CD4-positive, alpha-beta T cell treated with Interferon gamma for 1 hour (primary cell): ENCODE data around the gene NAP1L5.

Experiments
- DNase-seq: peaks from one replicate; pipeline ENCODE4 v3.0.0-alpha.2; 2020

Gene NAP1L5

DNA sequence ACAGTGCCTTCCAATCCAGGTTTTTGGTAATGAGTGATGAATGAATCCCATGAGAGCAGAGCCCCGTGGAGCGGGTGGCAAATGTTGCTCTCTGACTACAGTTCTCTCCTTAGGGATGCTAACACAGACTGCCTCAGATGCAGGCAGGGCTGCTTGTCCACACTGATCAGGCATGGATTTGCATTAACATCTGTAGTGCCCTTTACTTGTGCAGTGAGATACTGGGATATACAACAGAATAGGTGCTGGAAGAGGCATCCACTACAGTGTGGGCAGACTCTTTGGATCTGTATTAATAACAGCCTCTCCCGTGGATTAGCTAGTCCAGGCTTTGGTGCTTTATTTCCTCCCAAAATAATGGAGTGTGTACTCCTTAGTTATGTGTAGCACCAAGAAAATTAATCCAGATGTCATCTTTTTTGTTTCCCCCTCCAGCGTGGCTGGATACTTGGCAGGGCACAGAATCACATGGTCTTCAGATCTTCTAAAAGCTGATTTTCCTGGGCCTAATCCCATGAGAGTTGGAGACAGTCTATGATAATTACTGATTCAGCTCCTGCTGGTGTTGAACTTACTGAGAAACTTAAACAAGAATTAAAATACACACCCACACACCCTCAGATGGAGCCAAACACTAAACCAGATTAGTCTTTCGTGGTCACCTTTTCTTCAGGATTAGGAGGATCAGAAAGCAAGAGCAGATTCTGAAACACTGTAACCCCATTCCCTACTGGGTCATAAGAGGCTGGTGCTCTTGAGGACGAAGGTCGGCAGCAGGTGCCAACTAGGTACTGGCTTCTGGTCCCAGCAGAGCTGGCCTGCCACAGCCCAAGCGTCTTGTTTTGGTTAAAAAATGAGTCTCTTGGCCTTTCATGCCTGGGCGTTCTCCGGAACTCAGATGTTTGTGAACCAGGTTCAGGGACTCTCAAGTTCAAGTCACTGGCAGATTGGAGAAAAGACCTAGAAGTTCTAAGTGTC lies 23.1 kb upstream of the NAP1L5 start:
- DNase-seq: no peak

DNA sequence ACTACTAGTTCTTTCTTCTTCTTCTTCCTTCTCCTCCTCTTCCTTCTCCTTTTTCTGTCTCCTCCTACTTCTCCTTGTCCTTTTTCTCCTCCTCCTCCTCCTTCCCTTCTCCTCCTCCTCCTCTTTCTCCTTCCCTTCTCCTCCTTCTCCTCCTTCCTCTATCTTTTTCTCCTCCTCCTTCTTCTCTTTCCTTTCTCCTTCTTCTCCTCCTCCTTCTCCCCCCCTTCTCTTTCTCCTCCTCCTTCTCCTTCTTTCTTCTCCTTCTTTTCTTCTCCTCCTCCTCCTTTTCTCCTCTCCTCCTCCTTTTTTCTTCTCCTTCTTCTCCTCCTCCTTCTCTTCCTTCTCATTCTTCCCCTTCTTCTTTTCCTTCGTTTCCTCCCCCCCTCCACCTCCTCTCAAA lies 21.8 kb upstream of the NAP1L5 start:
- no peak for DNase-seq

DNA sequence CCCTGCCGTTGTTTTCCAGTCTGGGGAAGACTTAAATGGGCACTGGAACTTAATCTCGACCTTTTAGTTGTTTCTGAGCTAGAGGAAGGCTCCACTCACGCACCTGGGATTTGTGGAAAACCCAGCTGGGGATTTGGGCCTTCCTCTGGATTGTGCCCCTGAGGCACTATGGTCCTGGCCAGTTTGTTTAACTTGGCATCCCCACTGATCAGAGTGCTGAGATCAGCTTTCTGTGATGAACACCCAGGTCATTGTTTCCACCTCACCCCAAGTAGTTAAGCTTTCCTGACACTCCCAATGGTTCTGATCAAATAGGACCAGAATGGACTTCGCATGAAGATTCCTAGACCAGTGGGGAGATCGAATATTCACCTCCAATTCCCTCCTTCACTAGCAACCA lies 20.5 kb upstream of the NAP1L5 start:
- no peak for DNase-seq

DNA sequence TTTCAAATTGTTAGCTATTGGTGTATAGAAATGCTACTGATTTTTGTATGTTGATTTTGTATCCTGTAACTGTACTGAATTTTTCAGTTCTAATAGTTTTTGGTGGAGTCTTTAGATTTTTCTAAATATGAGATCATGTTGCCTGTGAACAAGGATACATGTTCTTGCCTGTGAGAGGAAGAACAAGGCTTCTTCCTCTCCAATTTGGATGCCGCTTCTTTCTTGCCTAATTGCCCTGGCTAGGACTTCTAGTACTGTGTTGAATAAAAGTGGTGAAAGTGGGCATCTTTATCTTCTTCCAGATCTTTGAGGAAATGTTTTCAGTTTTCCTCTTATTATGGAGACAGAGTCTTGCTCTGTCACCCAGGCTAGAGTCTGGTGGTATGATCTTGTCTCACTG lies 16.2 kb upstream of the NAP1L5 start:
- DNase-seq: no peak

DNA sequence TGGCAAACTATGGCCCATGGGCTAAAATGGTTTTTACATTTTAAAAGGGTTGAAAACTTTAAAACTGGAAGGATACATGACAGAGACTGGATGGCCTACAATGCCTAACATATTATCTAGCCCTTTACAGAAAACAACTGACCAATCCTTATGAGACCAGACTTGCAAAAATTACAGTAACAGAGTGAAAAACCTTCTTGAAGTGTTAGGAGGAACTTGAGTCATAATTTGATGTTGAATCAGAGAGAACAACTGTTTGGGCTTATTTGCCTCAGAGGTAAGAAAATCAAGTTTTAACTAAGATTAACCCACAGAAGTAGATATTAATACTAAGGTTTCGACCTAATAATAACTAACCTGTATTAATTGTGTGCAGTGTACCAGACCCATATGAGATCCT lies 12.4 kb upstream of the NAP1L5 start:
- no peak for DNase-seq

DNA sequence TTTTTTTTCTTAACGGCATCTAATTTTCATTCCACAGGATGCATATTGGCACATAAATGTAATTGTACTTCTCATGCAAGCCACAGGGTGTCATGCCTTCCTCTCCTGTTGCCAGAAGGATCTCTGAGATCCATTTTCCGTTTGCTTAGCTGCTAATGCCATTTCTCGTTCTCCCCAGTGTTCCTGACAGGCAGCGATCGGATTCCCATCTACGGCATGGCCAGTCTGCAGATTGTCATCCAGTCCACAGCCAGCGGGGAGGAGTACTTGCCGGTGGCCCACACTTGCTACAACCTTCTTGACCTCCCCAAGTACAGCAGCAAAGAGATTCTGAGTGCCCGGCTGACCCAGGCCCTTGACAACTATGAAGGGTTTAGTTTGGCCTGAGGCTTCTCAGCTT lies 8.9 kb upstream of the NAP1L5 start:
- DNase-seq: no peak

DNA sequence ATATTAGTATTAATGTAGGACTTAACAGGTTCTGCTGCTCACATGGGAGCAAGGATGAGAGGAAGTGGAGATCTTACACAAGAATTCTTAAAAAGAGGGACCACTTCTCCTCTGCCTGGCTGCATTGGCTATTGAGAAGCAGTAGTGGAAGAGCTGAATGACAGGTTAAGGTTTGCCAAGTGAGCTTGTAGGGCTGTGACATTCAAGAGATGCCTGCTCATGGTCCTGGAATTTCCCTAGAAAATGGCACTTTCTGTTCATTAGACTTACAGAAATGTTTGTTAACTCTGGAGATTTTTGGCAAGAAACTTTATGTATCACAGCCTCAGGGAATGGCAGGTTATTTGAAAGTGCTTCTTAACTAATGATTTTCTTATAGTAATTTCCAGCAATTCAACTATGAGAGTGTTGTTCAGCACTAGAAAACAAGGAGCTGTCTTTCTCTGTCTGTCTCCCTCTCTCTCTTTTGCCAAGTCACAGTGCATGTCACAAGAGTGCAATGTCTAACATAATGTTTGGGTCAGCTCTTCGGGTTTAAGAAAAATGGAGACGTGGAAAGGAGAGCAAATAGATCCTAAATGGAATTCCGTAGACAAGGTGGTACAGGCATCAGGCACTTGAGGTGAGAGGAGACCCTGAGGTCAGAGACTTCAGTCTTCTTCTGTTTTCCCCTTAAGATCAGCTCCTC lies 8.3 kb upstream of the NAP1L5 start:
- no peak for DNase-seq

DNA sequence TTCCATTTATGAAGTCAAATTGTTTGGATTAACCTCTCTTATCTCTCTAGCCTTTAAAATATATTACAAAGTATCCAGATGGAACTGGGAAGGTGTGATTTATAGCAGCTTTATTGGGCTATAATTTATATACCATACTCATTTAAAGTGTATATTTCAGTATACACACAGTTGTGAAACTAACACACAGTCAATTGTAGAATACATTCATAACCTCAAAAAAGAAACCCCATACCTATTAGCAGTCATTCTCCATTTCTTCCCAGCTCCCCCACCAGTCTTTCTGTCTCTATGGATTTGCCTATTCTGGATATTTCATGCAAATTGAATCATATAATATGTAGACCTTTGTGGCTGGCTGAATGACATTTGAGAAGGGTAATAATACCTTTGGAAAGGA lies 7.6 kb upstream of the NAP1L5 start:
- no peak for DNase-seq

DNA sequence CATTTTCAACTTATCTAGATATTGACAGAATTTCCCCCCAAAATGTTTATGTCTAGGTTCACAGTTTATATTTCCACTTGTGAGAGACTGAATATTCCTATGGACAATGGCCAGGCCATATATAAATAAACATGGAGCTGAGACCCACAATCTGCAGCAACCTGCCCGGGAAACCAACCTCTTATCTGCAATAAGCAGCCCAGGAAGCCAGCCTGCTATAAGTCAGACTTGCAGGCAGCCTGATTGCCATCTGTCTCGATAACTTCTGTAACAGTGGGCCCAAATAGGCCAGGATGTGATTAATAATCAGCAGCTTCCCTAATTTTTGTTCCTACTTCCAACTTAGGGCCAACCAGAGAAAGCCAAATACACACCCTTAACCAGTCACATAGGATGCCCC lies 5.2 kb upstream of the NAP1L5 start:
- no peak for DNase-seq

DNA sequence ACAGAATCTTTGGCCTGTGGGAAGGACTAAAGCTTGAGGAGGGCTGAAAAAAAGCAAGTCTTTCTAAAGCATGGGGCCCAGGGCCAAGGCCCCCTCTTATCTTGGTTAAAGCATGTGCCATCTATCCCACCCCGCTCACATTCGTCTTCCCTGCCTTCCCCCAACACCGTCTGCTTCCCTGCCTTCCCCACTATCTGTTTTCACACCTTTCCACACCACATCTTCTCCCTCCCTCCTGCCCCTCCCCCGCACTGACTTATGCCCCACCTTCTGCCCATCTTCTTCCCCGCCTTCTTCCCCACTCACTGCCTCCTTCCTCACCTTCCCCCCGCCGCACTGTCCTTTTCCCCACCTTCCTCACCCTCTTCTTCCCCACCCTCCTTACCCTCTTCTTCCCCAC lies 890 bp upstream of the NAP1L5 start:
- no peak for DNase-seq

DNA sequence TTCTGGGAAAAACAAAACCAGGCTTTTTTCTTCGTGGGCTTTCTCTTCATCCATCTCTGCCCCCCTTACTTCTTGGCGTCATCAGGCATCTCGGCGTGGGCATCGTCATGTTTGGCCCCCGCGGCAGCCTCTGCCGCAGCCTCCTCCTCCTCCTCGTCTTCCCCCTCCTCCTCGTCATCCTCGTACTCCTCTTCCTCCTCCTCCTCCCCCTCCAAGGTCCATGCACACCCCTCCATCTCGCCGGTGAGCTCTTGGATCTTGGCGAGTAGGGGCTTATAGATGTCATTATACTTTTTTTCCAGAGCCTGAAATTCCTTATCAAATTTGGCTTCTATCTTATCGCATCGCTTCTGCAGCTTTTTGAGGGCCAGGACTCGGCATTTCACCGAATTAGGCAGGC lies 488 bp downstream of the NAP1L5 start:
- DNase-seq: peak; percentile 40

DNA sequence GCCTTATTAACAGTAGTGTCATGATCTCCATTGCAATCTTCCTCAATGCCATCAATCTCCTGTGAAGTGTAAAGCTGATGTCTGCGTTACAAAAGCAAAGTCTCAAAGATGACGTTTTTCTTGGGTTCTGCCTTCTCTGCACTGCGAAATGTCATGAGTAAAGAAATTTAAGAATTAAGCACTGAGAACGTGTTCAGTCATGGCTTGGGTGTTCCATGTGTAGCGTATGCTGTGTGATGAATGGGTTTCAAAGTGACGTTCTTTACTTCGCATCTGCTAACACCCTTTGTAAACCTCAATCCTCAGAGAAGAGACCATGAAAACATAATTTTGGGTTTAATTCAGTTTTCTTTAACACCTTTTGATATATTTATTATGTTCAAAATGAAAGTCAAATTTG lies 999 bp downstream of the NAP1L5 start:
- DNase-seq: no peak

DNA sequence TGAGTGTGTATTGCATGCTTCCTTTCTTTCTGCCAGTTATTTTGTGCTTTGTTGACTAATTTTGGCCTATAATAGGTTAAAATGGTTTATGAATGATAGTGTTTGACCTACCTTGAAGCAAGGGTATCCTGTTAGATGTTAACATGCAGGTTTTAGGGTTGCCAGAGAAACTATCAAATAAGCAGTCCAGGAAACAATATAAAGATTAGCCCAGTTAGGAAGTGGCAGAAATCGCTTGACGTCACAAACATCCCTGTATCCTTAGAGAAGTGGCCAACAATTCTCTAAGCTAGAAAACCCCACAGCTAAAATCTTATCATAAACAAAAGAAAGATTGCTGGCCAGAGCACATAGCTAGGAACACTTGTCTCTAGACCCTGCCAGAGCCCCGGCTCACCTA lies 3.8 kb downstream of the NAP1L5 start:
- no peak for DNase-seq

DNA sequence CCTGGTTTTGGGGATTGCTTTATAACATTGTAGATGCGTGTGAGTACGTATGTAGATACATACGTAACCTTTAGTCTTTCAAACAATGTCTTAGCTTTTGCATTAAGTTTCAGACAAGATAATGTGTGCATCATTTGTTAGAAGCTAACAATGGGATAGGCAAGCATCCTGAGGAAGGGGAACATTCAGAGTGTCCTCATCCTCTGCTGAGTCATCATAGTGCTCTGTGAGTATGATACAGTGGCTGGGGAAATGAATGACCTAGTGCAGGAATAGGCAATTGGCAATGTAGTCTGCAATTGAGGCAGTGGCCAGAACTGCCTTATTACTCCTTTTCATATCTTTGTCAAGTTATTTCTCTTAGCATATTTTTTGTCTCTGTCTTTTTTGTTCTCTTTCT lies 7.3 kb downstream of the NAP1L5 start:
- no peak for DNase-seq

DNA sequence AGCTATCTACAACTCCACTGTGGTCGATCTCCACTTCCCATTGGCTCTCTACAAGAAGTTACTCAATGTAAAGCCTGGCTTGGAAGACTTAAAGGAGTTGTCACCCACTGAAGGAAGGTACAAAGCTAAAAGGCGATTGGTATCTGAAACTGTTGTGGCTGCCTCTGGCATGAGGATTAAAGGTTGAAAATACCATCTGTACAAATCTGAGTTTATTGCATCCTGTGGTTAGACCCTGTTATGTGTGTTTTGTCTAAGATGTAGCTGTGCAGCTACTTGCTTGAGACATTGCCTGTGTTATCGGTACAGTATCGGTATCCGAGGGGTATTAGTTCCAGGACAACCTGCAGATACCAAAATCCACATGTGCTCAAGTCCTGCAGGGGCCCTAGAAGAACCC lies 16.4 kb downstream of the NAP1L5 start:
- DNase-seq: no peak

DNA sequence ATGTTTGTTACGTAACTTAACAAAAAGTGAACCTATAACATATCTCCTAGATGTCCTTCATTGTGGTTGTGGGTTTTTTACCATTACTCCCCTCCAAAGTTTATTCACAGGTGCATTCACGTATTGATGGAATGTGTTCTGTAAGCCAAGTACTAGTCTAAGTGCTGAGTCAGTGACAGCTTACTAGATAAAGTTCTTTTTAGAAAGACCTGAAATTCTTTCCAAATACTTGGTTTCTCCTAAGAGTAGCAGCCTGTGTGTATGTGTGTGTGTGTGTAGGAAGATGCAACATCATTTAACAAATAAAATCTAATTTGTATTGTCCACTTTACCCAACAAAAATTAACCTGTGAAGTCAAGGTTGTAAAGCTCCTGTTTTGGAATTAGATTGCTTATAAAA lies 22.1 kb downstream of the NAP1L5 start:
- DNase-seq: no peak

DNA sequence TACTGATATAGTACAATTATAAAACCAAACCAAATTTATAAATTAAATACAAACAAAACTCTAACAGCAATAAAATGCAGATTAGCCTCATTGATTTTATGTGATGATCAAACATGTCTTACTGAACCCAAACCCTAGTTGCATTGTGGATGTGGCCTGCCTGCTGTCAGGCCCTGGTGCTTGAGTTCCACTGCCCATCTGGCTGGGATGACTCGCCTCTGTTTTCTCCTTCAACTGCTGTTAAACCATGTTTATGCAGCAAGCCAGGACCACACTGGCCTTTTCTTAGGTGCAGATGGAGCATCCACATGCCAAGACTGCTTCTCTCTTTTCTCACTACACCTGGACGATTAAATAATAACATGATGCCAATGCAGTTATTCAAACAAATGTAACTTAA lies 22.6 kb downstream of the NAP1L5 start:
- no peak for DNase-seq

DNA sequence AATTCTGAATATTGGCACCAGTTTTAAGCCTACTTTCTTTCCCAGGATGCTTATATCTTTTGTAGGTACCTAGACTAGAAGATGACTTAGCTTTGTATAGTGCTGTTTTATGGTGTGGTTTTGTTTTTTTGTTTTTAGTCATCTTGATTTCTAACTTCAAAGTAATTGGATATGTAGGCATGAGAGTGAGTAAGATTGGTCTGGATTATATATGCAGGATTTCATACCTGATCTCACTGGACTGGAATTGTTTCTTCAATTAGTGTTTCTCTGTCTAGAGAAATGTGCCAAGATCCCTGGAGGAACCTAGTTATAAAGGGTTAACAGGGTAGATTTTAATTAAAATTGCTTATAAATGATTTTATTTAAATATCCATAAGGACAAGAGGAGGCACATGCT lies 23.1 kb downstream of the NAP1L5 start:
- no peak for DNase-seq

DNA sequence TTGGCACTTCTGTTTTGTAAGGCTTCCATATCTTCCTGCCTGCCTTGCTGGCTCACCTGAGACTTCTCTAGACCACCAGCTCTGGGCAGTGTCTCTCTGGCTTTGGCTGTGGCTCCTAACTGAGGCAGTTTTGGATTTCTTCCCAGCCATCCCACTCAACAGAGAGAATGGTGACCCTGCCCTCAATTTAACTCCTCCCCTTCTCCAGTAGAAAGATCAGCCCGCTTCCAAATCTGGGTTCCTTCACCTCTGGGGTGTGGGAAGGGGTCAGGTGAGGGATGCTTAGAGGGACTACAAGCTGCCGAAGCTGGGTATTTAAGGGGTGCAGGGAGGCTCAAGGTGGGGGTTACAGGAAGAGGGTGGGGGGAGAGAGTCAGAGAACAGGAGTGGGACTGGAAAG lies 23.7 kb downstream of the NAP1L5 start:
- no peak for DNase-seq

DNA sequence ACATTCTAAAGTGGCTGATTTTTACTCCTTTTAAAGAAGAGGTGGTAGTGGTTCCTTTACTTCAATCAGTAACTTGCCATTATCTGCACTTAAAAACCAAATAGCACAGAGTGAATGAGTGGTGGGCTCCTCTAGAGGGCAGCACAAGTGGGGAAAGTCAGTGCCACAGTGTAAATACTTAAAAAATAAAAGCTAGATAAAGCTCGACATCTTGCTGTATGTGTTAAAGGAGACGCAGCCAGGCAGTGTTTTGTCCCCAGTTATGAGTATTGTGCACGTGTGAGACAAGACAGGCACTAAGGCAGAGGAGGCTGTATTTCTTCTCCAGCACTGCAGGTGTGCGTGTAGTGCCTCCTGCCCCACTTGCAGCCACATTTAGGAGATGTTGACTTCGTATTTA lies 24.6 kb downstream of the NAP1L5 start:
- peak; percentile 4 for DNase-seq

DNA sequence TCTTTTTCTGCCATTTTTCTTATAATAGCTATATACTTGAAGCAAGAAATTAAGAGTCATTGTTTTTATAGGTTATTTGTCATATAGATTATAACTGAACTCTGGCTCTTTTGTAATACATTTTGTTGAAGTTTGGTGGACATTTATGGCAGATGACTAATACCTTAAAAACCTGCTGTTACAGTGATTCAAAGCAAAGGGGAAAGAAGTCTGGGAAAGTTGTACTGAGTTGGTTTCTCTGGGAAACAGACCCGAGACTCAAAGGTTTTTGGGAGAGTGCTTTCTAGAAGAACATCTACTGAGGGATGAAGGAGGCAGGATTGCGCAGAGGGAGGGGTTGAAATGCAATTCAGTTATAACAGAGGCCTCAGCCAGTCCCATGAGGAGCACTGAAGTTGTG lies 35.9 kb downstream of the NAP1L5 start:
- no peak for DNase-seq

DNA sequence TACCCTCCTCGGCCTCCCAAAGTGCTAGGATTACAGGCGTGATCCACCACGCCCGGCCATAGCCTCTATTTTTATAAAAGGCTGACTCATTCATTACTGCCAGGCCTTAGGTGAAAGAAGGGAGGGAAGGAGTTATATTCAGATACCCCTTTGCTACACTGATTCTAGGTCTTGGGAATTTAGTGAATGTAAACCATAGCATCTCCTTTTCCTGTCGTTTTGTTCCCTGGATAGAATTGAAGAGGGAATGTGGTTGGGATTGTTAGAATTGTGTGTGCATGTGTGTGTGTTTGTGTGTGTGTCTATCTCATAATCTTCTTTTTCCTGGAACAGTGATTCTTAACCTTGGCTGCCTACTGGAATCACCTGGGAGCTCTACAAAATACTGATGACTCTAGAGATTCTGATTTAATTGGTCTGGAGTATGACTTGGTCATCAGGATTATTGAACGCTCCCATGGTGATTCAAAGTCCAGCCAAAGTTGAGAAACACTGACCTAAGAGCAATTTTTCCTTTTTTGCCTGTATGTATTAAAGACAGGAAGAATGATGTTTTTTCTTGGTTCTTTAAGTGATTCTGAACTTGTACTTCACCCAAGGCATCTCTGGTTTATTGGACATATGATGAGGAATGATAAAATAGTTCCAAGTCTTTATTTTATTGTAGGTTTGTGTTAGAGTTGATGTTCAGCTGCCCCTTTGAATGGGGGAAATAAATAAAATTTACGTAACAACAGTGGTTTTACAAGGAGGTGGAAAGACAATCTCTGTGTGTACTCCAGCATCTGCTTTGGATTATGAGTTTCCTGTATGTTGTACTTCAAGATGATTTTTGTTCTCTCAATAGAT lies 37.0 kb downstream of the NAP1L5 start:
- DNase-seq: no peak

DNA sequence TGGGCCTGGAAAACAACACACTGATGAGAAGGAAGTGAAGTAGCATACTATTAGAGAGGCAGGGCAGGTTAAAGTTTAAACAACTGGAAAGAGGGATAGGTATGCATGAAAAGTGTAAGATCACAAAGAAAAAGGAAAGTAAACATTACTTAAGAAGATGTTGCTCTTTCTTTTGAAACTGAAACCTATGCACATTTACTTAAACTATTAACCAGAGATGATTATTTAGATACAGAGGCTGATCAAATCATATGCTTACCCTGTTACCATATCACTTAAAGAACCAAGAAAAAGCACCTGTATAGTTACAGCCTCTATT lies 37.8 kb downstream of the NAP1L5 start:
- DNase-seq: no peak
